PC-9 (cell line): ENCODE measurements around the gene LRP1. TPM values are rescaled to one million over a fixed set of nuclear protein-coding genes. Genes with fewer than 3 reads are reported as not detected.

Experiments used
- BruUV-seq: library from RNA; stranded (reverse); fragments of 400-500 nt; replicated peaks from 2 replicates; lab custom pipeline; 2021; lab: Mats Ljungman, UMichigan
- CTCF ChIA-PET: fragments of 300-600 bp; sonication (Branson Sonifier 250); formaldehyde crosslinking; loops from one replicate; lab custom pipeline; 2022; ENCODE audit warnings: antibody characterized with exemption; lab: Charles Lee
- POLR2A ChIA-PET: fragments of 300-600 bp; sonication (Branson Sonifier 250); formaldehyde crosslinking; loops from one replicate; lab custom pipeline; 2022; ENCODE audit warnings: antibody characterized with exemption; ENCODE audit not compliant: unreplicated experiment; lab: Charles Lee
- DNase-seq, 2 experiments: peaks; one replicate each; pipeline versions ENCODE4 v3.0.0 to v3.0.0-alpha.2; 2015 to 2022; ENCODE audit warnings: mixed read lengths in 1 of 2
- H2AFZ ChIP-seq: fragments of 200-600 bp; sonication (generic); 2 replicates; pipeline ENCODE4 v1.8.1; 2017; ENCODE audit warnings: antibody characterized with exemption
- H3F3A ChIP-seq: fragments of 200-600 bp; sonication (generic); 2 replicates; pipeline ENCODE4 v1.8.1; 2017; ENCODE audit warnings: antibody characterized with exemption, mild to moderate bottlenecking, low read depth; ENCODE audit not compliant: insufficient read depth
- H3K27ac ChIP-seq: fragments of 200-600 bp; sonication (generic); 2 replicates; pipeline ENCODE4 v1.6.1; 2016; ENCODE audit warnings: mixed run types
- H3K27me3 ChIP-seq: fragments of 200-600 bp; sonication (generic); 2 replicates; pipeline ENCODE4 v1.6.1; 2016; ENCODE audit warnings: low read depth, mixed run types; ENCODE audit not compliant: insufficient read depth
- H3K36me3 ChIP-seq: fragments of 200-600 bp; sonication (generic); 2 replicates; pipeline ENCODE4 v1.6.1; 2016; ENCODE audit warnings: low read depth, mixed run types
- H3K4me1 ChIP-seq: fragments of 200-600 bp; sonication (generic); replicated peaks from 2 replicates; pipeline ENCODE4 v1.6.1; 2016; ENCODE audit warnings: mixed run types; ENCODE audit not compliant: insufficient read depth
- H3K4me2 ChIP-seq: fragments of 200-600 bp; sonication (generic); 2 replicates; pipeline ENCODE4 v1.6.1; 2017; ENCODE audit warnings: mixed run types
- H3K4me3 ChIP-seq: fragments of 200-600 bp; sonication (generic); 2 replicates; pipeline ENCODE4 v1.6.1; 2016; ENCODE audit warnings: mixed run types
- H3K79me2 ChIP-seq: fragments of 200-600 bp; sonication (generic); 2 replicates; pipeline ENCODE4 v1.6.1; 2017; ENCODE audit warnings: low read depth, mixed run types
- H3K9me2 ChIP-seq: fragments of 200-600 bp; sonication (generic); 2 replicates; pipeline ENCODE4 v1.8.1; 2017; ENCODE audit warnings: mild to moderate bottlenecking; ENCODE audit not compliant: insufficient read depth
- H3K9me3 ChIP-seq: fragments of 200-600 bp; sonication (generic); 2 replicates; pipeline ENCODE4 v1.8.1; 2016; ENCODE audit warnings: low read depth; ENCODE audit not compliant: insufficient read depth
- H4K20me1 ChIP-seq: fragments of 200-600 bp; sonication (generic); 2 replicates; pipeline ENCODE4 v1.8.1; 2017; ENCODE audit not compliant: insufficient read depth
- CTCF ChIP-seq: fragments of 200-600 bp; sonication (generic); conservative IDR thresholded peaks from 2 replicates; pipeline ENCODE4 v1.6.1; 2017; ENCODE audit warnings: mixed run types, antibody characterized with exemption, mild to moderate bottlenecking, moderate library complexity
- EZH2 ChIP-seq: fragments of 200-600 bp; sonication (generic); IDR thresholded peaks from 2 replicates; pipeline ENCODE4 v1.8.0; 2017; ENCODE audit warnings: antibody characterized with exemption, low read depth
- intact Hi-C: fragments of 100-400 bp; cut with micrococcal nuclease; formaldehyde crosslinking; loops from one replicate; pipeline ENCODE4 v1.10.0; 2022; ENCODE audit not compliant: unreplicated experiment
- total RNA-seq: library from RNA; stranded (reverse); gene quantifications from 2 replicates; pipeline ENCODE4 v1.2.3, GENCODE V29; 2021

The LRP1 gene
- total RNA-seq, 1 experiment from 2014 or later, result 51.4 TPM

GRCh38 chr12:57181072-57181471 lies 52.8 kb downstream of the LRP1 start:
- H3K9me2 ChIP-seq, result no peaks in the 10 kb centered on the region
- ChIA-PET POLR2A (interaction anchor here (1.0 kb wide), 1 partner anchor 70 kb away, joined by 10 read pairs; the partner anchor contains the start of gene STAT6), CTCF (interaction anchor here (1.0 kb wide), 2 partner anchors 52 to 64 kb away, joined by 3 read pairs; no protein-coding TSS in a partner anchor)
- BruUV-seq, result no TSS peak
- TF ChIP-seq CTCF, result no peak
- TF ChIP-seq EZH2, result no peak
- no peaks in the 10 kb centered on the region for H3K27me3 ChIP-seq
- H2AFZ ChIP-seq, result no peak overlapping the region
- DNase-seq, result no peak
- H3K79me2 ChIP-seq, result no peaks in the 10 kb centered on the region
- H4K20me1 ChIP-seq, result peaks cover 3% of the 10 kb centered on the region; the same call in 1 of the 2 replicates
- H3K27ac ChIP-seq, result no peak overlapping the region
- no peak overlapping the region for H3K4me3 ChIP-seq
- intact Hi-C loops, result loop anchor here (5.0 to 10.0 kb wide), 2 partner anchors 61 to 346 kb away; no protein-coding TSS in a partner anchor
- H3K9me3 ChIP-seq, result no peaks in the 10 kb centered on the region
- no peak overlapping the region for H3K4me2 ChIP-seq
- peaks cover 13% of the 10 kb centered on the region for H3K4me1 ChIP-seq
- H3K36me3 ChIP-seq, result no peaks in the 10 kb centered on the region
- H3F3A ChIP-seq, result peaks cover 7% of the 10 kb centered on the region; the same call in 1 of the 2 replicates

GRCh38 chr12:57181561-57182155 lies 53.4 kb downstream of the LRP1 start:
- no peaks in the 10 kb centered on the region for H3K9me3 ChIP-seq
- H3K4me2 ChIP-seq, result no peak overlapping the region
- no peaks in the 10 kb centered on the region for H3K36me3 ChIP-seq
- no peaks in the 10 kb centered on the region for H3K27me3 ChIP-seq
- H2AFZ ChIP-seq, result no peak overlapping the region
- POLR2A ChIA-PET, result interaction anchor here (1.0 kb wide), 1 partner anchor 70 kb away, joined by 10 read pairs; the partner anchor contains the start of gene STAT6
- no peaks in the 10 kb centered on the region for H4K20me1 ChIP-seq
- H3F3A ChIP-seq, result peaks cover 3% of the 10 kb centered on the region; the same call in 1 of the 2 replicates
- BruUV-seq, result no TSS peak
- TF ChIP-seq EZH2, result no peak
- TF ChIP-seq CTCF, result no peak
- H3K27ac ChIP-seq, result no peak overlapping the region
- no peaks in the 10 kb centered on the region for H3K79me2 ChIP-seq
- no peak for DNase-seq
- CTCF ChIA-PET, result interaction anchor here (0.6 to 1.0 kb wide), 4 partner anchors 52 to 258 kb away, joined by 3 to 13 read pairs (median 6); partner anchors contain the start of gene STAT6
- peaks cover 7% of the 10 kb centered on the region for H3K4me1 ChIP-seq
- intact Hi-C loops, result loop anchor here (2.0 to 10.0 kb wide), 3 partner anchors 61 to 347 kb away; no protein-coding TSS in a partner anchor
- no peaks in the 10 kb centered on the region for H3K9me2 ChIP-seq
- H3K4me3 ChIP-seq, result no peak overlapping the region

- Histone ChIP-seq H3K9me2 (no peaks in the 10 kb centered on the region), H3F3A (no peaks in the 10 kb centered on the region), H3K4me3 (no peak overlapping the region), H3K36me3 (no peaks in the 10 kb centered on the region), H4K20me1 (no peaks in the 10 kb centered on the region), H2AFZ (no peak overlapping the region), H3K79me2 (no peaks in the 10 kb centered on the region), H3K4me2 (no peak overlapping the region), H3K27ac (no peak overlapping the region), H3K4me1 (no peaks in the 10 kb centered on the region), H3K9me3 (no peaks in the 10 kb centered on the region), H3K27me3 (no peaks in the 10 kb centered on the region)
- no TSS peak for BruUV-seq
- ChIA-PET CTCF (interaction anchor here (0.5 to 1.0 kb wide), 7 partner anchors 55 to 104 kb away, joined by 3 to 6 read pairs (median 5); partner anchors contain the start of genes LRP1 and NAB2), POLR2A (interaction anchor here (0.7 kb wide), 2 partner anchors 34 to 495 kb away, joined by 4 to 27 read pairs; partner anchors contain the start of gene PTGES3)
- DNase-seq, result peak; percentile 56 to 82
- TF ChIP-seq EZH2, result no peak
- peak; percentile 92 for TF ChIP-seq CTCF
- intact Hi-C loops, result loop anchor here (1.0 to 10.0 kb wide), 5 partner anchors 59 to 348 kb away; no protein-coding TSS in a partner anchor
Measured at GRCh38 chr12:57182918-57183575, 54.8 kb downstream of the LRP1 start.
